HG02798 (cell line): ENCODE data around the gene SRC.

Experiments
- ATAC-seq: cut with Tn5 transposase; IDR thresholded peaks from one replicate; pipeline ENCODE4 v1.9.1; 2021; ENCODE audit warnings: mild to moderate bottlenecking; ENCODE audit not compliant: unreplicated experiment, poor library complexity

The SRC gene

DNA sequence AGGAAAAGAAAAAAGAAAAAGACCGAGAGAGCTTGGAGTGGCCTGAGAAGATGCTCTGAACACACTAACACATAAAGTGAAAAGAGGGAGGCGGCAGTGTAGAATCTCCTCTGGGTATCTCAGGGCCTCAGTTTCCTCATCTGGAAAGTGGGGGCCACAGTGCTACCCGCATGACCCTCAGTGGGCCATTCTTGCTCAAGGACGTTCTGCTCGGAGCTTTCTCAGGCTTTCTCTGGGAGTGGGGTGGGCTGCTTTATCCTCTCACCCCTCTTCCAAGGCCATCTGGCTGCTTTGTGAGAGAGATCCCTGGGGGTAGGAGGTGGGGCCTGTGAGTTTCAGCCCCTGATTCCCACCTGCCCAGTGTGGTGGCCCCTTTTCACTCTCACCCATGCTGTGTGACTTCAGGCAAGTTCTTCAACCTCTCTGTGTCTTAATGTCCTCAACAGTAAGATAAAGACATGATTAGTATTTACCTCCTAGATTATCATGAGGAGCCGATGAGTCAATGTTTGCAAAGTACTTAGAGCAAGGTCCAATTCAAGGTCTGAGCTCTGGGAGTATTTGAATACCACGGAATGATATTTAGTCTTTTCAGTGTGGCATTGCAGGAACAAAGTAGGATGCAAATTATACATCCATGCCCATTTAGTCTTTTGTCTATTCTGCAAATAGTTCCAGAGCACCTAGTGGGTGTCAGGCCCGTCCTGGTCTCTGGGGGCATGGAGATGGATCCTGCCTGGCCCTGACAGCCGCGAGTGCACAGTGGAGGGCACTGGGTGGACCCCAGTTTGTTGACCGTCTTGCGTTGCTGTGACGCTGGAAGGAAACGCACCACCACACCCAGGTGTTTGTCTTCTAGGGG lies 34.3 kb downstream of the SRC start:
- ATAC-seq = no peak

DNA sequence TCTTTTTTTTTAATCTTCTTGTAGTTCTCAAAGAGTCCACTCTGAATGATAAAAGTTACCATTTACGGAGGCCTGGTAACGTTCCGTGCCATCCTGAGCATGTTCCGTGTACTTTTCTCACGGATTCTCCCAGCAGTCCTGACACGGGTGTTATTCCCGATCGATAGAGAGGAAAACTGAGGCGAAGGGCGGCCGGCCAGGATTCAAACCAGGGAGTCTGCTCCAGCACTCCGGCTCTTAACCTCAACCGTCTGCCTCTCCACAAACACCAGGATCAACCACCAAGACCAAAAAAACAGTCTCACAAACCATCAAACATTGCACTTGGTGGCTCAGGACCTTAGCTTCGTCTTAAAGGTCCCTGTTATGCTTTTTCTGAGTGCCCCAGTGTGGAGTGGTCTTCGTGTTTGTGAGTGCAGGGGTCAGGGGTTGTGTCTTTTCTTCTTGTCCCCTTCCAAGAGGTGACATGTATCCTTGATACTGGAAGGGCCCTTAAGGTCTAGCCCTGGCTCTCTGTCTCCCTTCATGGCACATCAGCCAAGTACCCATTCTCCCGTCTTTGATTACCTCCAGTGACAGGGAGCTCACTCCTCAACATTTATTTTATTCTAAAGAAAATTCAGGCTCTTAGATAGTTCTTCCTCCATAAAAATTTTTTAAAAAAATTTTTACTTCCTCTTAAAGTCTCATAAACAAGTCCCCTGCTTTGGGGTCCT lies 35.1 kb downstream of the SRC start:
- no peak for ATAC-seq

GRCh38 chr20:37381621-37382471 lies 35.9 kb downstream of the SRC start:
- no peak for ATAC-seq

GRCh38 chr20:37382482-37383120 lies 36.7 kb downstream of the SRC start:
- no peak for ATAC-seq

GRCh38 chr20:37383229-37383989 lies 37.5 kb downstream of the SRC start:
- no peak for ATAC-seq

GRCh38 chr20:37384683-37385174 lies 38.8 kb downstream of the SRC start:
- no peak for ATAC-seq

- ATAC-seq = no peak
Measured at GRCh38 chr20:37385176-37385575, 39.2 kb downstream of the SRC start.

DNA sequence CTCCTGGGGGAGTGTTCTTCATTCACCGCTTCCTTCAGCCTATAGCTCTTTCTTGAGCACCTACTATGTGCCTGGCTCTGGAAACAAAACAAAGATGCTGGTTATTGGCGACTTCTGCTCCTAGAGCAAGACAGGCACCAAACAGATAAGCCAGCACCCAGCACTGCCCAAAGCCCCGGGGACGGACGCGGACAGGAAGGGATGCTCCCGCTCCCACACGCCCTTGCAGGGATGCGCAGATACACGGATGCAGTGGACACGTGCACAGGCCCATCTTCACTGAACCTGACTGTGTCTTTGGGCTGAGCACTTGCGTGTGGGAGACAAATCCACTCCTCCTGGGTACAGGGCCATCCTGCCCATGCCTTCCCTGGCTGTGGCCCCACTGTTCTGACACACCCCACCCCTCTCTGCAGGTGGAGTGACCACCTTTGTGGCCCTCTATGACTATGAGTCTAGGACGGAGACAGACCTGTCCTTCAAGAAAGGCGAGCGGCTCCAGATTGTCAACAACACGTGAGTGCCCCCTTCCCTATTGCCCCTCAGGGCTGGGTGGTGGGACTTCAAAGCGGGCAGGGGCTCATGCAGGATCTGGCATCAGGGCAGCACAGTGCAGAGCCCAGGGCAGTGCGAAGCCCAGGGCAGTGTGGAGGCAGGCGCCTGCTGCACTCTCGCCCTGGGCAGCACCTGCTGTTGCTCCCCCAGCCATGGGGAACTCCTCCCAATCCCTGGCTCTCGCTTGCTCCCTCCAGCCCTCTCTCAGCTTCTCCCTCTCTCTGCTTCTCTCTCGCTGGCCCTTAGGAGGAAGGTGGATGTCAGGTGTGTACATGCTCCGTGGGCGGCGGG lies 39.9 kb downstream of the SRC start:
- ATAC-seq = no peak

- ATAC-seq = no peak
Measured at GRCh38 chr20:37386505-37387251, 40.7 kb downstream of the SRC start.

DNA sequence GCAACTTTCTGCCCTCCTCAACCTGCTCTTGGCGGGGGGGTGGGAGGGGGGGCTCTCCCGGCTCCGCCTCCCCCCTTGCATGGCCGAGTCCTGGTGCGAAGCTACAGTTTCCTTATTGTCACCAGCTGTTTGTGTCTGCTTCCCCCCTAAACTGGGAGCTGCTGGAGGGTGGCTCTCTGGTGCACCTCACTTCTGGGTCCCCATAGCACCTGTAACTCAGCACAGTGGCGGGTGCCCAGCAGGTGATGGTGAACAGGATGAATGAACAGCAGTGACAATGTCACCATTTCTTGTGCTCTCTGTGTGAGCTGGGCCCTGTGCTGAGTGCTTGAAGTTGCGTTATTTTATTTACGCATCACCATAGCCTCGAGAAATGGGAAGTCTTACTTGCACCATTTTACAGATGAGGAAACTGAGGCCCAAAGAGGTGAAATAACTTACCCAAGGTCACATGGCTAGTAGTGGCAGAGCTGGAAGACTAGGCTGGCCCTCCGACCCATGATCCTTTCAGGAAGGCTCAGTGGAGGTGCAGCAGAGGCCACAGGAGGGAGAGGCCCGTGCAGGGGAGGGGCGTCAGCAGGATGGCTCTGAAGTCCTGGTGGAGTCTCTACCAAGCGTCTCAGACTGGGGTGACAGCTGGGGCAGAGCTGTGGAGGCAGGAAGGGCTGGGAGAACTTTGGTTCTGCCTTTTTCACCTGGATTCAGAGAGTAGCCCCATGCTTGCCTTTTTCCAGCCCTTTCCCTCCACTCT lies 41.8 kb downstream of the SRC start:
- ATAC-seq = no peak

GRCh38 chr20:37388831-37389230 lies 42.9 kb downstream of the SRC start:
- no peak for ATAC-seq

DNA sequence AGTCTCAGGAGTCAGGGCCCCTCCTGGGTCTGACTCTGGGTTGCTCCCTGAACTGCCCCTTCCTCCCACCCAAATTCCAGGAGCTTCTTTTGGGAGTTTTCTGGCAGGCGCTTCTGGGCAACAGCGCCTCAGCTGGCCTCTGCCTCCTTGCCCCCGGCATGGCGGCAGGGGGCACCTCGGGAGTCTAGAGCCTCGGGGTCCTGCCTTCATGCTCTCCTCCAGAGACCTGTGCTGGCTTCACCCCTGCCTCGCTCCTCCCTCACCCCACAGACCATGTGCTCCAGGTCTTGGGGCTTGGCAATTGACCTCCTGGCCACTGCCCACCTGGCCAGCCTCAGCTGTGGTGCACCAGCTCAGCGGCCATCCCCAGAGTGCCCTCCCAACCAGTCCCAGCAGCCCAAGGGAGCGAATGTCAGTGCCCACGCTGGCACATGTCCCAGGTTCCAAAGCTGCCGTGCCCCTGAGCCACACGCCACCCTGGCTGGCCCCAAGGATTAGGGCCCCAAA lies 43.4 kb downstream of the SRC start:
- no peak for ATAC-seq

DNA sequence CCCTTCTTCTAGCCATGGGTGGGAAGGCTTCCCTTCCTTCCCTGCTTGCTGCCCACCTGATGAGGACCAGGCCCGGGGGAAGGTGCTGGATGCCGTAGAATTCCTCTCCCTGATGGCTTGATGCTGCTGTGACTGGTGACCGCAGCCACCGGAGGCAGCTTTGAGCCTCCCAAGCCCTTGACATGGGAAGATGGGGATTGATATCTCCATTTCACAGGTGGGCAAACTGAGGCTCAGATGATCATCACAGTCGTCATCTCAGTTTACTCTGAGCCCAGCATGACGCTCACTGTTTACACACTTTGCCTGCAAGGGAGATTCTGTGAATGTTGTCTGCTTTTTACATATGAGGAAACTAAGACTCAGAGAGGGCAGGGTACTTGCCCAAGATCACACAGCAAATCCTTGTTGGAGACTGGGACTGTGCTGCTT lies 43.9 kb downstream of the SRC start:
- no peak for ATAC-seq

DNA sequence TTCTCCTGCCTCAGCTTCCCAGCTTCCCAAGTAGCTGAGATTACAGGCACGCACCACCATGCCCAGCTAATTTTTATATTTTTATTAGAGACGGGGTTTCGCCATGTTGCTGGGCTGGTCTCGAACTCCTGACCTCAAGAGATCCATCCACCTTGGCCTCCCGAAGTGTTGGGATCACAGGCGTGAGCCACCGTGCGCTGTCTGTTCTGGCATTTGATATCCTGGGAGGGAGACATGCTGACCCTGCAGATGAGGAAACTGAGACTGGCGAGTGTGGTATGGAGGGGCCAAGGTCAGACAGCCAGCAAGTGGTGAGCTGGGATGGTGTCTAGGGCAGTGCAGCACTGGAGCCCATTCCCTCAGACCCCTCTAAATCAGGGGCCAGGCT lies 44.6 kb downstream of the SRC start:
- no peak for ATAC-seq

DNA sequence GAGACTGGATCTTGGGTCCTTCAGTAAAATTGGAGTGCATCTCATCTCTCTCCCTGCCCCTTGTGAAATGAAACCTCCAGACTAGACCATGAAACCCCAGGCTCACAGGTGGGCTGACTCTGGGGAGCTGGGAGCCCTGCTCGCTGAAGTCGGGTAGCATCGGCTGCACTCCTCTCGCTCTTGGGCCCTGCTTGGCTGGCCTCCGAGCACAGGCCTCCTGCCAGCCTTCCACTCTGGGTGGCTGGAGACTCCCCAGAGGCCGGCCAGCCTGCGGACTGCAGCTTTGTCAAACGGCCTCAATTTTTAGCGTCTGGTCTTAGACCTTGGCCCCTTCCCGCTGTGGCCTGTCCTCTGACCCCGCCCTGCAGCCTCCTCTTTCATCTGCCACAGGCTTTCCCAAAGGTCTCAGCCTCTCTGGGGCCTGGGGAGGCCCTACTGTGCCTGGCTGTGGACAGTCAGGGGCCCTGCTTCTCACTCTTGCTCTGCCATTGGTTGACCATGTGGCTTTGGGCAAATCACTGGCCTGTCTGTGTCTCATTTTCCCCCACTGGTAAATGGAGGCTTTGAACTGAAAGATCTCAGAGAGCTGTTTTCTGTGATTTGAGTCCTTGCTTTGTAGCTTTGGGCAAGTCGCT lies 45.1 kb downstream of the SRC start:
- no peak for ATAC-seq

DNA sequence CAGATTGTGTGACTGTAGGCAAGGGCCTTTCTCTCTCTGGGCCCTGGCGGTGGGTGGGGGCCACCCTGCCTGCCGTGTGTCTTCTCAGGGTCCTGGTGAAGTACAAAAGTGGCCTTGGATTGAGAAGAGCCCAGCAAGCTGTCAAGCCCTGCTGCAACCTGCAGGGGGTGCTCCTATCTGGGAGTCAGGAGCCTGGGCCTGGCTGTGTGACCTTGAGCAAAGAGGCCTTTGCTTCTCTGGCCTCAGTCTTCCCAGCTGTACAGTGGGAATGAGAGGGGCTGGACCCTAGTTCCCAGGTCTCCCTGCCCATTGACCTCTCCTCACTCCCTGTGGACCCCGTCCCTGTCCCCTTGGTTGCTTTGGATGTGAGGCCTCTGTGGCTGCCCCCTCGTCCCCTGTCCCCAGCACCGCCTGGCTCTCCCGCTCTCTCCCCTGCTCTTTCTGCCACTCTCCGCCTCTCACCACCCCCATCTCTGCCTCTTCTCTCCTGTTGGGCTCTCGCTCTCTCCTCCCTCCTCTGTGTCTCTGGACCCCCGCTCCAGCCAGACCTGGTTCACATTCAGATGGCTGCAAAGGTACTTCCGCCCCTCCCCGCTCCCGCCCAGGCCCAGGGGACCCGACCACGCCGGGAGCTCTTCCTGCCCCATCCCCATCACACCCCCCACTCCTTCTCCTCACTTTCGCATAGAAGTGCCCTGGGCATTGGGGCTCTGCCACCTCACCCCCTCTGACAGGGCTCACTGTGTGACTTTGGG lies 46.7 kb downstream of the SRC start:
- ATAC-seq = no peak
